ENCODE data around the gene TRIM46. TPM values are rescaled to one million over a fixed set of nuclear protein-coding genes. Genes with fewer than 3 reads are reported as not detected.

Gene TRIM46
- total and polyA plus RNA-seq, 2 of the 13 experiments (the other 11 are each of a cell fraction or from before 2014, with no cell fraction given), result 0.04 to 0.09 TPM

DNA sequence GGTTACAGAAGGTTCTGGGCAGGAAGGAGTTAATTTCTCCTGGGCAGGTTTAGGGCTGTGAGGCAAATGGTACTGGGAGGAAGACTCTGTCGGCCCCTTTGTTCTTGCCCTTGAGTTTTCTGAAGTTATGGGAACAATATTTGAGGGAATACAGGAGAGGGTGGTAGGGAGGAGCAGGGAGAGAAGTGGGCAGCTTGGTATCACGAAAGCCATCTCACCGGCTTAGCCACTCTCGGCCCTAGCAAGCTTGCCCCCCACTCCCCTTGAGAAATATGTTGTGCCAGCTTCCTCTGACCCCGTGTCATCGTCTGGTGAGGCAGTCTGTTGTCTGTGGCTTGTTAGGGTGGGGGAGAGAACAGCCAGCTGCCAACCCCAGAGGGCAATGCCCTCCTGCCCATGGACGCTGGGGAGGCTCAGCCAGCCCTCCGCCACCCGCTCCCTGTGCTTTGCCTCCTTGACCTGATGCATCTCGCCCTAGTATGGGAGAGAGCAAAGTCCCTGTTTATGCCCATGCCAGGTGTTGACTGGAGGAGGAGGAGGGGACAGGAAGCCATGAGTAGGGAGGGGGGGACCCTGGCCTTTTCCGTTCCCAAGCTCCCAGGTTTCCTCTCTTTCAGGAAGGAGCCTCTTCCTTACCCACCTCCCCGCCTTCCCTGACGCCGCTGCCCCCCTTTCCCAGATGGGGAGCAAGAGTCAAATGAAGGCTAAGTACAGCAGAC, 44.7 kb upstream of the TRIM46 start (continued):
- TF ChIP-seq, protein P1, sequence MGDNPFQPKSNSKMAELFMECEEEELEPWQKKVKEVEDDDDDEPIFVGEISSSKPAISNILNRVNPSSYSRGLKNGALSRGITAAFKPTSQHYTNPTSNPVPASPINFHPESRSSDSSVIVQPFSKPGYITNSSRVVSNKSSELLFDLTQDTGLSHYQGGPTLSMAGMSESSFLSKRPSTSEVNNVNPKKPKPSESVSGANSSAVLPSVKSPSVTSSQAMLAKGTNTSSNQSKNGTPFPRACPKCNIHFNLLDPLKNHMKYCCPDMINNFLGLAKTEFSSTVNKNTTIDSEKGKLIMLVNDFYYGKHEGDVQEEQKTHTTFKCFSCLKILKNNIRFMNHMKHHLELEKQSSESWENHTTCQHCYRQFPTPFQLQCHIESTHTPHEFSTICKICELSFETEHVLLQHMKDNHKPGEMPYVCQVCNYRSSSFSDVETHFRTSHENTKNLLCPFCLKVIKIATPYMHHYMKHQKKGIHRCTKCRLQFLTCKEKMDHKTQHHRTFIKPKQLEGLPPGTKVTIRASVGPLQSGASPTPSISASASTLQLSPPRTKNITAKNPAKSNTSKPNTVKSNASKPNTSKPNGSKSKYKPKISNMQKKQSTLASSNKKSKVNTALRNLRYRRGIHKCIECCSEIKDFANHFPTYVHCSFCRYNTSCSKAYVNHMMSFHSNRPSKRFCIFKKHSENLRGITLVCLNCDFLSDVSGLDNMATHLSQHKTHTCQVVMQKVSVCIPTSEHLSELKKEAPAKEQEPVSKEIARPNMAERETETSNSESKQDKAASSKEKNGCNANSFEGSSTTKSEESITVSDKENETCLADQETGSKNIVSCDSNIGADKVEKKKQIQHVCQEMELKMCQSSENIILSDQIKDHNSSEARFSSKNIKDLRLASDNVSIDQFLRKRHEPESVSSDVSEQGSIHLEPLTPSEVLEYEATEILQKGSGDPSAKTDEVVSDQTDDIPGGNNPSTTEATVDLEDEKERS (CRISPR knock-in tag; IDR thresholded peaks at IDR 0.05), result peak; percentile 75; the same call in 1 of the 2 replicates
- TF ChIP-seq CREM (IDR thresholded peaks at IDR 0.05) (peak; percentile 81), CREM (CRISPR knock-in tag; IDR thresholded peaks at IDR 0.05) (no peak), YEATS2 (CRISPR knock-in tag; IDR thresholded peaks at IDR 0.05; ENCODE audit: borderline replicate concordance) (no peak), ZFP90 (CRISPR knock-in tag; IDR thresholded peaks at IDR 0.05; ENCODE audit: borderline replicate concordance) (no peak), ZBTB39 (CRISPR knock-in tag; IDR thresholded peaks at IDR 0.05) (no peak), ZNF83 (CRISPR knock-in tag; IDR thresholded peaks at IDR 0.05; ENCODE audit: borderline replicate concordance) (0 out of 2 replicates have a peak, but pooled peaks have one; percentile 31), KMT2A (CRISPR knock-in tag; IDR thresholded peaks at IDR 0.05) (no peak; the same call in 1 of the 2 replicates), ZNF589 (CRISPR knock-in tag; conservative IDR thresholded peaks at IDR 0.05) (no peak), BCLAF1 (IDR thresholded peaks at IDR 0.05) (no peak), CHD4 (IDR thresholded peaks at IDR 0.05; ENCODE audit: borderline replicate concordance, low read length) (no peak), SIN3B (IDR thresholded peaks at IDR 0.05; ENCODE audit: low read length) (no peak), RELA (CRISPR knock-in tag; IDR thresholded peaks at IDR 0.05) (no peak), SAP130 (CRISPR knock-in tag; IDR thresholded peaks at IDR 0.05; ENCODE audit: low read depth) (peak; percentile 97), CEBPG (CRISPR knock-in tag; IDR thresholded peaks at IDR 0.05) (no peak), SMAD3 (CRISPR knock-in tag; IDR thresholded peaks at IDR 0.05) (no peak), ZNF652 (CRISPR knock-in tag; IDR thresholded peaks at IDR 0.05; ENCODE audit: borderline replicate concordance, low read depth) (peak; percentile 90), NFIB (CRISPR knock-in tag; IDR thresholded peaks at IDR 0.05; ENCODE audit: borderline replicate concordance) (no peak), ZNF446 (CRISPR knock-in tag; IDR thresholded peaks at IDR 0.05) (0 out of 2 replicates have a peak, but pooled peaks have one; percentile 67), SKI (IDR thresholded peaks at IDR 0.05; ENCODE audit: partially characterized antibody) (peak; percentile 45)
- TF ChIP-seq, protein P2, sequence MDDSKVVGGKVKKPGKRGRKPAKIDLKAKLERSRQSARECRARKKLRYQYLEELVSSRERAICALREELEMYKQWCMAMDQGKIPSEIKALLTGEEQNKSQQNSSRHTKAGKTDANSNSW (CRISPR knock-in tag; IDR thresholded peaks at IDR 0.05; ENCODE audit: borderline replicate concordance), result no peak
- TF ChIP-seq, protein P3, sequence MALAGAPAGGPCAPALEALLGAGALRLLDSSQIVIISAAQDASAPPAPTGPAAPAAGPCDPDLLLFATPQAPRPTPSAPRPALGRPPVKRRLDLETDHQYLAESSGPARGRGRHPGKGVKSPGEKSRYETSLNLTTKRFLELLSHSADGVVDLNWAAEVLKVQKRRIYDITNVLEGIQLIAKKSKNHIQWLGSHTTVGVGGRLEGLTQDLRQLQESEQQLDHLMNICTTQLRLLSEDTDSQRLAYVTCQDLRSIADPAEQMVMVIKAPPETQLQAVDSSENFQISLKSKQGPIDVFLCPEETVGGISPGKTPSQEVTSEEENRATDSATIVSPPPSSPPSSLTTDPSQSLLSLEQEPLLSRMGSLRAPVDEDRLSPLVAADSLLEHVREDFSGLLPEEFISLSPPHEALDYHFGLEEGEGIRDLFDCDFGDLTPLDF (CRISPR knock-in tag; IDR thresholded peaks at IDR 0.05), result no peak
